GM19239 (cell line): ENCODE measurements around the gene MALT1.

Experiments used
- DNase-seq: peaks from one replicate; pipeline ENCODE4 v3.0.0; 2011; ENCODE audit warnings: low spot score; ENCODE audit not compliant: insufficient read length
- FAIRE-seq: peaks from 2 replicates; lab custom pipeline; 2011; peaks lifted over from hg19 to GRCh38; lab: Jason Lieb, UNC

Gene MALT1

GRCh38 chr18:58792086-58792485 is 120.8 kb downstream of the MALT1 start:
- DNase-seq (peak; percentile 74), FAIRE-seq (peak; percentile 99)

DNA sequence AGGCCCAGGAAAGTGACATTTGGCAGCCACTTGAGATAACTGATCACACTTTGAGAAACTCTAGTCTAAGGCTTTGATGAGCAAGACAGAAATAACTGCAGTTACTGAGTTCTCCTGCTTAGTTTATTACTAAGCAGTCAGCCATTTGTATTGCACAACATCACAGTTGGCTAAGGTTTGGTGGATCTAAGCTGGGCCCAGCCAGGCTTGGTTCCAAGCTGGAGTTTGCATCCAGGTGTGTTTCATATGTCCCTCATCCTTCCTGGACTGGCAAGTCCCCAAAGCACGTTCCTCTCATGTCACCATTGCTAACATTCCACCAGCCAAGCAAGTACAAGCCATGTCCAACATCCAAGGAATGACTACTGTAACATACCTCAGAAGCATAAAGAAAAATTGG is 122.1 kb downstream of the MALT1 start:
- DNase-seq (no peak), FAIRE-seq (no peak)

DNA sequence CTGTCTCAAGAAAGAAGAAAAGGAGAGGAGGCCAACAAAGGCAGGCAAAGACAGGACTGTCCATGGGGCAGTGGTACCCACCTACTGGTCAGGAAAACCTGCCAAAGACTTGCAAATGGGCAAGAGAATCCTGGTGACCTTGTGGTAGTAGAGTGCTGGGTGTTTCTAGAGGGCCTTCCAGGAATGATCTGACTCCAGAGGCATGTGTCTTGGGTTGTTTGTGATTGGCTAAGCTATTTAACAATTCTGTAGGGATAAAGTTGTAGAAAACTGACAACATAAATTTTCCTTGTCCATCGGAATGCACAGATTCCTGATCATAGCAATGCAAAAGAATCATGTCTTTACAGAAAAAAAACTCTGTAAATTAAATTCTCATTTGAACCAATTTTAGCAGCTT is 125.0 kb downstream of the MALT1 start:
- no peak for DNase-seq
- FAIRE-seq = no peak

GRCh38 chr18:58800582-58800981 is 129.3 kb downstream of the MALT1 start:
- DNase-seq = peak; percentile 34
- peak; percentile 77 for FAIRE-seq

DNA sequence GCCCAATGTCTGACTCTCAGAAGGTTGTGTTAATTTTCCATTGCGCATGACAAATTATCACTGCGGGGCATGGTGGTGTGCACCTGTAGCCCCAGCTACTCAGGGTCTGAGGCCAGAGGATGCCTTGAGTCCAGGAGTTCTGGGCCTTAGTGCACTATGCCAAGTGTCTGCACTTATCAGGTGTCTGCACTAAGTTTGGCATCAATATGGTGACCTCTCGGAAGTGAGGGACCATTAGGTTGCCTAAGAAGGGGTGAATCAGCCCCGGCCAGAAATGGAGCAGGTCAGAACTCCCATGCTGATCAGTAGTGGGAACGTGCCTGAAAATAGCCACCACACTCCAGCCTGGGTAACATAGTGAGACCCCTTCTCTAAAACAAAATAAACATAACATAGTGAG is 131.7 kb downstream of the MALT1 start:
- no peak for FAIRE-seq
- no peak for DNase-seq

- FAIRE-seq (no peak), DNase-seq (no peak)
These were observed 132.7 kb downstream of the MALT1 start for GRCh38 chr18:58803978-58804377.
